Measurements from ENCODE around the gene MANSC4. TPM values are rescaled to one million over a fixed set of nuclear protein-coding genes. Genes with fewer than 3 reads are reported as not detected.

MANSC4 gene
- total and polyA plus RNA-seq, 9 of the 15 experiments (the other 6 are each of a cell fraction or from before 2014, with no cell fraction given): not detected

GRCh38 chr12:27818401-27818918, 38.4 kb upstream of the MANSC4 start (continued):
- TF ChIP-seq, protein P1, sequence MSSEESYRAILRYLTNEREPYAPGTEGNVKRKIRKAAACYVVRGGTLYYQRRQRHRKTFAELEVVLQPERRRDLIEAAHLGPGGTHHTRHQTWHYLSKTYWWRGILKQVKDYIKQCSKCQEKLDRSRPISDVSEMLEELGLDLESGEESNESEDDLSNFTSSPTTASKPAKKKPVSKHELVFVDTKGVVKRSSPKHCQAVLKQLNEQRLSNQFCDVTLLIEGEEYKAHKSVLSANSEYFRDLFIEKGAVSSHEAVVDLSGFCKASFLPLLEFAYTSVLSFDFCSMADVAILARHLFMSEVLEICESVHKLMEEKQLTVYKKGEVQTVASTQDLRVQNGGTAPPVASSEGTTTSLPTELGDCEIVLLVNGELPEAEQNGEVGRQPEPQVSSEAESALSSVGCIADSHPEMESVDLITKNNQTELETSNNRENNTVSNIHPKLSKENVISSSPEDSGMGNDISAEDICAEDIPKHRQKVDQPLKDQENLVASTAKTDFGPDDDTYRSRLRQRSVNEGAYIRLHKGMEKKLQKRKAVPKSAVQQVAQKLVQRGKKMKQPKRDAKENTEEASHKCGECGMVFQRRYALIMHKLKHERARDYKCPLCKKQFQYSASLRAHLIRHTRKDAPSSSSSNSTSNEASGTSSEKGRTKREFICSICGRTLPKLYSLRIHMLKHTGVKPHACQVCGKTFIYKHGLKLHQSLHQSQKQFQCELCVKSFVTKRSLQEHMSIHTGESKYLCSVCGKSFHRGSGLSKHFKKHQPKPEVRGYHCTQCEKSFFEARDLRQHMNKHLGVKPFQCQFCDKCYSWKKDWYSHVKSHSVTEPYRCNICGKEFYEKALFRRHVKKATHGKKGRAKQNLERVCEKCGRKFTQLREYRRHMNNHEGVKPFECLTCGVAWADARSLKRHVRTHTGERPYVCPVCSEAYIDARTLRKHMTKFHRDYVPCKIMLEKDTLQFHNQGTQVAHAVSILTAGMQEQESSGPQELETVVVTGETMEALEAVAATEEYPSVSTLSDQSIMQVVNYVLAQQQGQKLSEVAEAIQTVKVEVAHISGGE (CRISPR knock-in tag; IDR thresholded peaks at IDR 0.05): peak in 1 of 3 experiments; percentile 55; a peak in 1 of 6 replicates
- peak; percentile 84 for TF ChIP-seq CXXC5 (CRISPR knock-in tag; IDR thresholded peaks at IDR 0.05)
- no peak for TF ChIP-seq NR2C2 (CRISPR knock-in tag; IDR thresholded peaks at IDR 0.05)
- peak; percentile 44; the same call in 1 of the 2 replicates for TF ChIP-seq NR2C2 (tag; IDR thresholded peaks at IDR 0.05)
- no peak for TF ChIP-seq IRF2 (CRISPR knock-in tag; IDR thresholded peaks at IDR 0.05)
- no peak for TF ChIP-seq BRCA1 (IDR thresholded peaks at IDR 0.05)
- TF ChIP-seq BRCA1 (CRISPR knock-in tag; IDR thresholded peaks at IDR 0.05): no peak
- TF ChIP-seq MXI1 (IDR thresholded peaks at IDR 0.05; ENCODE audit: low read depth, low read length): no peak
- TF ChIP-seq ARNT (IDR thresholded peaks at IDR 0.05): no peak
- no peak for TF ChIP-seq SAFB2 (IDR thresholded peaks at IDR 0.05; ENCODE audit: borderline replicate concordance, low read depth, low read length, severe bottlenecking)
- peak; percentile 69; the same call in 1 of the 2 replicates for TF ChIP-seq BACH1 (tag; IDR thresholded peaks at IDR 0.05)
- TF ChIP-seq ZBTB1 (CRISPR knock-in tag; IDR thresholded peaks at IDR 0.05; ENCODE audit: borderline replicate concordance, low read depth): no peak
- TF ChIP-seq SMC3 (conservative IDR thresholded peaks at IDR 0.05; ENCODE audit: insufficient read depth, low read depth, low read length): no peak
- no peak for TF ChIP-seq SNRNP70 (optimal IDR thresholded peaks at IDR 0.05; ENCODE audit: low read depth, low read length)
- TF ChIP-seq SMARCE1 (IDR thresholded peaks at IDR 0.05): no peak
- TF ChIP-seq GTF2A2 (tag; IDR thresholded peaks at IDR 0.05): peak; percentile 73; the same call in 1 of the 2 replicates

Data from K562 (cell line).